Ureter (tissue), 1 donor: ENCODE measurements around the gene TMEM132C. TPM values are rescaled to one million over a fixed set of nuclear protein-coding genes. Genes with fewer than 3 reads are reported as not detected.

Experiments
- DNase-seq: peaks from one replicate; pipeline ENCODE4 v3.0.0-alpha.2; 2020; ENCODE audit warnings: low spot score
- total RNA-seq: library from RNA; stranded (reverse); gene quantifications from one replicate; pipeline ENCODE4 v1.2.4, GENCODE V29; 2023
- donor health status: DM: yes; HTN: yes; CAD: no.

TMEM132C gene
- total RNA-seq, 1 donor from 2014 or later = 12.6 TPM

DNA sequence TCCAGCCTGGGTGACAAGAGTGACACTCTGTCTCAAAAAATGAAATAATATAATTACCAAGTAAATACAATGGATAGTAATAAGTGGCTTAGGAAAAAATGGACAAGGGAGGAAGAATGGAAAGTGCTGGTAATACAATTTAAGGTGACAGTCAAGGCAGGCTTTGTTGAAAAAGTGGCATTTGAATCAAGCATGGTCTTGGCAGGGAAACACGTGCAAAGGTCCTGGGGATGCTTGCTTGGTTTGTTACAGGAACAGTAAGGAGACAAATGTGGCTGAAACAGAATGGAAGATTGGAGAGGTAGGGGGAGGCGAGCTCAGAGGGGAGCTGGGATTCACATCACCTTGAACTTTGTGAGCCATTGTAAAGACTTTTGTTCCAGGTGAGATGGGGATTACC lies 153.2 kb downstream of the TMEM132C start:
- DNase-seq = no peak

DNA sequence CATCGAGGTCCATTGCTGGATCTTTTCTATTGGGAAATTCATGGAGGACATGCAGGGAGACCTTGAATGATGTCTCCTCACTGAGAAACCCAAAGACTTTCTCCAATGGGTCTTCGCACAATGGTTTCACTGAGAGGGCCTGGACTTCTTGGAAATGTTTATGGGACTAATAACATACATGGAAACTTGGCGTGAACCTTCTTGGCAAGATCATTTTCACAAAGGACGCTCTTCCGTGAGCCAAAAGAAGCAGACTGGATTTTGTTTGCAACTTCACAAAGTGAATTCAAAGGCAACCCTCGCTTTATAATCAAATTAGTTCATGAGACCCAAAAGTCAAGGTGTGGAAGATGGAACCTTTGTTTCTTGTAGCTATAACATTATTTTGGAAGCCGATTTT lies 154.4 kb downstream of the TMEM132C start:
- DNase-seq = no peak

DNA sequence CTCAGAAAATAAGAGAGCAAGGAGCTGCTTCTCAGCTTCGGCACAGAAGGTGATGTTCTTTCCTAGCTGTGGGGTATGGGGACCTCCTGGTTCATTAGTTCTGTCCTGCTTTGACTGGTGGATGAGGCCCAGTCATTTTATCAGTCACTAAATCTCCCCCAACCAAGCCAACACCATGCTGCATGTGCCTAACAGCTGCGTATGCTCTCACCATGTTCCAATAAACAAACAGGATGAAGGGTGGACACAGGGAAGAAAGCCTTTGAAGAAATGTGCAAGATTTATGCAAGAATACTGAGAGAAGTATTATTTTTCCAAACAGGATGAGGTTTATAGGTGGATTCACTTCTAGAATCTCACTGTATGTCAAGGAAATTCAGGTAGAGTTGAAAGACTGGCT lies 156.2 kb downstream of the TMEM132C start:
- DNase-seq = no peak

DNA sequence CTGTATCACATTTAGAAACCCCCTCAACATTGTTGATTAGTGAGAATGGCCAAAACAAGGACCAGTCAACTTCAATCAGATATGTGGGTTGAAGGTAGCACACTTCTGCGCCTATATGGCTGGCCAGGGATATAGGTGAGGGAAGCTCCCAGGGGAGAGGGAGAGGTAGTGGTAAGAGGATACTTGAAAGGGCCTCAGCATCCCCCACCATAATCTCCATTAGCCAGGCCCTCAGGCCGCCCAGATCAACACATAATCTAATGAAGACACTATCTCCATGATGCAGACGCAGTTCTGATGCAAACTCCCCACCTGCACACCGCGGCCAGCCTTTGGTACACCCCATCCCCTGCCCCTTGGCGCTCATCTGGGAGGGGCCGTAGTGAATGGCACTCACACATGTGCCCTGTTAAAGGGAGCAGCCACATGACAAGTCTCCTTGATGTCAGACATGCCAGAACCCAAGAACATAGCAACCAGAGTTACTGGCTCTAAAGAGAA lies 158.0 kb downstream of the TMEM132C start:
- no peak for DNase-seq

DNA sequence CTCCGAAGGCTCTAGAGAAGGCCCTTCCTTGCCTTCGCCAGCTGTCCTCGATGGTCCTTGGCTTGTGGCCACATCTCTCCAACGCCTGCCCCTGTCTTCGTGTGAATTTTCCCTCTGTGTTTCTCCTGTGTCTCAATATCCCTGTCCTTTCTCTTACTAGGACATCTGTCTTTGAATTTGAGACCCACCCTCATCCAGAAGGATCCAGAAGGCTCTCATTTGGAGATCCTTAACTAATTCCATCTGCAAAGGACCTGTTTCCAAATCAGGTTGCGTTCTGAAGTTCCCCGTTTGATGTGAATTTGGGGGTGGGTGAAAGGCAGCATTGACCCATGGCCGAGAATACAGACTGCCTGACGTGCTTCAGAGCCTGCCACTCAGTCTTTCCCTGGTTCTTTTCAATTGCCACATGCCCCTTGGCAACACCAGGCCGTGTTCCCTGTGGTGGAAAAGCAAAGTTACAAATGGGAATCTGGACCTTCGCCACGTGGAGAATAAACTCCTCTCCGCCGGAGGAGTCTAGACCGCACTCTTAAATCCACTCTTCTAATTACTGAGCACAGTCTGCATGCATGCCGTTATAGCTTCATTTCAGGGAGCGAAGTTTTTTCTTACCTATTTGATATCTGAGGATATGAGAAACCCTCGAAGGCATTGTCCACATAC lies 158.8 kb downstream of the TMEM132C start:
- DNase-seq = no peak

DNA sequence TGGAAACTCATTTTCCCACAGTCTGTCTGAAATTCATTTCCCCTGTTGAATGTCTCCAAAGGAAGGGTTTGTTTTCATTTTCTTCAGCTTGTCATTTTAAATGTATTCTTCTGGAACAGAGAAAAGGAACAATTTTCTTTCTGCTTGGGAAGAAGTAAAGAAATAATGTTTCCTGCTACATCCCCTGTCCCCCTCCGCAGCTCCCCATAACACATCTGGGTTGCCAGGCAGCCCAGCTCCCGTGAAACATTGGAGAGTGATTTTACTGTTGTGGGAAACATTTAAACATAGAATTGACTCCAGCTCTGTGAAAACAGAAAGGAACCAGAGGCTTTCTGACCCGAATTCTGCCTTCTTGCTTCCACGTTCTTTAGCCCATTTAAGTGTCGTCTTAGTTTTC lies 159.5 kb downstream of the TMEM132C start:
- no peak for DNase-seq

DNA sequence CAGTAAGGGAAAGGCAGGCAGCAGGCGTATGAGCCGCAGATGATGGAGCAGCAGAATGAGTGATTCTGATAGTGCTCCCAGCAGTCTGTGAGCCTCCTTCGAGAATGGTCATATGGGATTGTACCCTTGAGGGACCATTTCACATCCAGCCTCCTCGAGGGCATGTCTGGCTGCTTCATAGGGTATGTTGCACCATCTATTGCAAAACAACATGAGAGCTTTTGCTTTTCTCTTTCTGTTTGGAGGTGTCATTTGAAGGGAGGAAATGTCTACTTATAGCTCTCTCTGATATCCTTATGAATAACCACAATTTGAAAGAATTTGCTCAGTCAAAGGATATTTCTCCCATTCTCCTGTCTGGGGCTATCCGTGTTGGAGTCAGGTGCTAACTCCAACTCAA lies 172.8 kb downstream of the TMEM132C start:
- DNase-seq = no peak

DNA sequence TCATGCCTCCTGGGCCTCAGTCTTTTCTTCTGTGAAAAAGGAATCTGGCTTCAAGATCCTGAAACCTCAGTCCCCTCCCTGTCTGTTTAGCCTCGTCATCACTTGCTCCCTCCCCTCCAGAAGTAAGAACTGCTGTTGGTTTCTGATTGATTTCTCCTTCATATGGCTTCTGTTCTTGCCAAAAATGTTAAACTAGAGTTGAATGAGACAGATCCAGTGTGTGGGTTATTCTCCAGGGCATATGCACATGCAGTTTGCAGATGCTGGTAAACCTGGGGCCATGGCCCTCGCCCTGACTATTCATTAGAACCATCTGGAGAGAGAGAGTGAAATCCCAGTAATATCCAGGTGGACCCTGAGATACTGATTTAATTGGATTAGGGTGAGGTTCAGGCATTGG lies 175.1 kb downstream of the TMEM132C start:
- no peak for DNase-seq

DNA sequence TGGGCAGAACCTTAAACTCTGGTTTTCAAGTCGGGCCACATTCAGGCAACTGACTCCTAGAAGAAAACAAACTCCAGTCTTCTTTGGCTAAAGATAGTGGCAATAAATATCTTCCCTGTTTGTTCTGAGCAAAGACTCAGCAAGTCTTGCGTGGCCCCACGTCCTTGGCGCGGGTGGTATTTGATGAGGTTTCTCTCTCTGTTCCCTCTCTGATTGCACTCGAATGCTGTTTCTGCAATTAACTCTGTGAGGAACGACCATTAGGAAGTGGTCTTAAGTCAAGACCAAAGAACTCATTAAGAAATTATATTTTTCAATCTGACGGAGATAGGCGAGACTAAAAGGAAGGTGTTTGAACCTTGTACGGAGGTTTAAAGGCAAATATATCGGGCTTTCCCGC lies 177.6 kb downstream of the TMEM132C start:
- no peak for DNase-seq

DNA sequence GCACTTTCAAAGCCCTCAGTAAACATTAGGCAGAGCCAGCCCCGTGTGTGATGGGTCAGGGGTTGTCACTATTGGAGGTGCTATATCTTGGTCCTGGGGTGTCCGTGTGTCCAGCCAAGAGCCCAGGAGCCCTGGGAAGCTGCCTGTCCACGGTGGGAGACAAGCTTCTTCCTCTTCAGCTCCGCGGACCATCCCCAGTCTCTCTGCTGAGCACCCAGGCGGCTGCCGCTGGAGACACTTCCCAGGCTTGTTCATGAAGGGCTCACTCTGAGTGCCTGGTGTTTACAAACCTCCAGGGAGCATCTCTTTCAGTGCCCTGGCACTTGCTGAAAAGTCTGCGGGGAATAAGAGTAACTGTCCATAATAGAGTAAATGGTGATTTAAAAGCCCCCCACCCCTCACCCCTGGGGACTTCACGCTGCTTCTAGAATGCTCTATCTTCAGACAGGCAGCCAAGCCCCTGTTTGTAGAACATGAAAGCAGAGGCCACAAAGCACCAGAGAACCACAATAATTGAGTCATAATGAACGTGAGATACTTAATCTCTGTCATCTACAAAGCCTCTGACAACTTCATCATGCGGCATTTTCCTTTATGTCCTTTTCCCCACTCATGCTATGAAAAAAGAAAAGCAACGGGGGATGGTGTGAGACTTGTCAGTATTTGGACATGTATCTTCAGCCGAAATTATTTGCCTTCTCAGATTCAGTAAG lies 178.6 kb downstream of the TMEM132C start:
- DNase-seq = no peak

DNA sequence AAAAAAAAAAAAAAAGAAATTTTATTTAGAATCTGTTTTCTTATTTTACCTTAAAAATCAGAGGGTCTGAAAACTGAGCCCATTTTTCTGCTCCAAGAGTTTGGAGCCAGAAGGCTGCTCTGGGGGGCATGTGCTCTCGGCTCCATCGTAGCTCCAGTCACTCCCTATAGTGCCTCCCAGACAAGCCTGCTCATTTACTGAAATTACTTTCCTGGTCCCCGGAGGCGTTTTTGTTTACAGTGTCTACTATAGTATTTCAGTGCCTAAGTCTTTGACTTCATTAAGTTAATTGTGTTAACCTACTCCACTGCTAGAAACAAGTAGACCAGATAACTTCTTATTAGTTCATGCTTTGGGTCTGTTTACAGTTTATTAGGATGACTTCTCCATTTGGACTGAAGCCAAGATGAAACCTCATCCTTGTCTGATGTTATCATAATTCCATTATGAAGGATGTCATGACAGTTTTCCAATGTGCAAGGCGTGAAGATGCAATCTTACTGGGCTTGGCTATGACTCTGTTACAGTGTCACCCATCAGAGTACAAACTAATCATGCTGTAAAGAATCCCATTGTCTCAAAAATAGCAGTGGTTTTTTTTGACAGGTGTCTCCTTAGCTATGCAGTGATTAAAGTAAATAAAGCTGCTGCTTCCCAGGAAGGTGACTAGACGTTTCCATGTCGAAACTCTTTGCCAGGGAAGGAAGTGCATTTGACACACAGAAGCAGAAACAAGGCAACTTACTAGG lies 182.3 kb downstream of the TMEM132C start:
- no peak for DNase-seq

DNA sequence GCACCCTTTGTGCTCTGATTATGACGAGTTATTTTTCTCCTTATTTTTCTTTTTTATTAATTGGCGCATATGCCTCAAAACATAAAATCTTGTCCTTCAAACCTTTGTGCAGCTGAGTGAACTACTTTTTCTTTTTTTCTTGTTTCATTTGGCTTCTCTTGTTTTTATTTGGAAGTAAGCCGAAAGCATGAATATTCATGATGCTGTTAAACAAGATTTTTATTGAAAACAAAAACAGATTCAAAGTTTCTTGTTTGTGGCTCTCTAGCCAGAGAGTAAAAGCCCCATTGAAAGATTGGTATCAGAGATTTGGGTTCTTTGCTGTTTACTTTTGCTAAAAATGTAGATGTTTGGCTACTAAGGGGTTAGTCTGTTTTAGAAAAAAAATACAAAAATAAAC lies 183.8 kb downstream of the TMEM132C start:
- DNase-seq = no peak

DNA sequence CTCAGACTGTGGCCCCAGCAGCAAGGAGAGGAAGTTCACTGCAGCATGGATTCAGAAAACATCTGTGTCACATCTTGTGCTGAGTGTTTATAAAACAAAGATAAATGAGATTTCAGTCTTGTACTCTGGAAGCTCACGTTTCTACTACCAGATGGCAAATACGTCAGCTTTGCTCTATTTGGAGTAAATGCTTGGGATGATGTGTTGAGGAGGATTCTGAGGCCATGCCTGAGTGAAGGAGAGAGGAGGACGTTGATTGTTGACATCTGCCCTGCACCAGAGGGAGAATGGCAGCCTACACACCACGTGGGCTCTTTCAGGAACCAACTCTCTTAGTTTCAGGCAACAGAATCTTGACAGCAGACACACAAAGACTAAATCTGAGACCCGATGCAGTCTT lies 188.9 kb downstream of the TMEM132C start:
- no peak for DNase-seq

DNA sequence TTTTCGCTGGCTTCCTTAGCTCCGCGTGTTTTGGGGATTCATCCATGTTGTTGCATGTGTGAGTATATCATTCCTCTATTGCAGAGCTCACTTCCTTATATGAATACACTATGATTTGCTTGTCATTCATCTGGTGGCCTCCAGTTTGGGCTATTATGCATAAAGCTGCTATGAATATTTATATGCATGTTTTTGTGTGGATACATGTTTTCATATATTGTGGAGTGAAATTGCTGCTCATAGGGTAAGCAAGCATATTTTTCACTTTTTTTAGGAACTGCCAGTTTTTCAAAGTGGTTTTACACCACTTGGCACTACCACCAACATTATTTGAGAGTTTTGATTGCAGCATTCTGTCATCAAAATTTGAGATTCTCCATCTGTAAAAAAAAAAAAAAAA lies 190.0 kb downstream of the TMEM132C start:
- DNase-seq = no peak

DNA sequence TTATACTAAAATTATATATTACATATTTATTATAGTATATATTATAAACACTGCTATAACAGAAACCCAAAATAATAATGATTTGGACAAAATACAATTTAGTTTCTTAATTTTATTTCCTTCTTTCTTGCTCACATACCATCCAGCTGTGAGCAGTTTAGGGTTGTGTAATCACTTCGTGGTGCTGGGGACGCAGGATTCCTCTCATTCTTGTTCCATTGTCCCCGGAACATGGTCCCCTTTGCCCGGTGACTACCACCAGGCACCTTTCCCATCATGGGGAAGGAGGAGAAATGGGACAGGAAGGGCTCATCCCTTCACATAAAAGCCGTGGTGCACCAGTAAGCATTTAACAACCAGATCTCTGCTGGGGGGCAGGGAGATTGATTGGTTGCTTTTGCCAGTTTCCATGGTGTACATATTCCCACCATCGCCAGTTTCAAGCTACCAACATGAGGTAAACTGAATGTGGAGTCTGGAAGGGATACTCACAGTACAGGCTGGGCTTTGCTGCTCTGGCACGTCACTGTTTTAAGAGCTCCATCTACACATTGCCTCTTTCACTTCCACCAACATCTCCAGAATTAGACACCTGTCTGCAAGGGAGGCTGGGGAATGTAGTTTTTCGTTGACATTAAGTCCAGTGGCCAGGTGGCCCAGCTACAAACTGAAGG lies 191.5 kb downstream of the TMEM132C start:
- DNase-seq = no peak

DNA sequence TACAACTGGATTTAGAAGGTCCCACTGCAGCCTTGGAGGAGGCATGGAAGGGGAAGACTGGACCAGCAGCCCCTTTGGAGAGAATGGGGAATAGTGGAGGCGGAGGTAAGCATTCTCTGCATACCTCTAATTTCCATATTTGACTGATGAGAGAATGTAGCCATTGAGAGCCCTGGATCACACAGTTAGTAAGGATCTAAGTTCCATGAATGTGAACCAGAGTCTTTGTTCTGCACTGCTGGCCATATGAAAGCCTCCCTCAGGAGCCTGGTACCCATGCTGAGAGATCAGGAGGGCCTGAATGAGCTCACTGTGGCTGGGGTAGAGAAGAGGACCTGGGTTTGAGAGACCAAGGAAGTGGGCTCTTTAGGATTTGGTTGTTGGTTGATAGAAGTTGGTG lies 192.1 kb downstream of the TMEM132C start:
- no peak for DNase-seq

DNA sequence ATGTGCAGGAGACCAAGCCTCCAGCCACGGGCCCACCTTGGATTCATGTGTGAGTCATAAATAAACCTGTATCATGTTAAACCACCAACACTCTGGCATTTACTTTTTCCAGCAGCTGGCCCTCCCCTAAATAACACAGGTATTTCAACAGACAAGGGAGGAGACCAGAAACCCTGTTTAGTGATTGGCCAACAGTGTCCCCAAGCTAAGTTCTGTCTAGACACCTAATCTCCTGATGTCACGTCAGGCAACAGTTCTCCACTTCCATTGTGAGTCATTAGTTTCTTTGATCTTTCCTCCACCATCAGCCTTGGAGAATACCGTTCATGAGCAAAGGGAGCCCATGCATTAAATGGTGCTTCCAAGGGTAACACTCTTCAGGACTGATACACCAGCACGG lies 196.9 kb downstream of the TMEM132C start:
- DNase-seq = no peak

DNA sequence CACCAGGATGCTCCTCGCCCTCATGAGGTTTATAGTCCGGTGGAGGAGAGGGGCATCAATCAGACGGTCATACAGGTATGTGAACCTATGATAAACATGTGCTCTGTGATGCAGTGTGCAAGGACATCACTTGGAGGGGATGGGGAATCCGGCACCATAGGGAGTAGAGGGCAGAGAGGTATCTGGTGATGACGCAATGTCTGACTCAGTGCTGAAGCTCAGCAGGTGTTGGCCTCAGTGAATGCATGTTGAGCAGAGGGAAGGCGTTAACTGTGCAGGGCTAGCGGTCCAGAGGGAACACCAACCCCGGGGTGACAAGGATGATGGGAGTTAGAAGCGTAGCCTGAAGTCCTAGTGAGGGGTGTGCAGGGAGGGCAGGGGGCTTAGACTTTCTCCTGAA lies 200.9 kb downstream of the TMEM132C start:
- DNase-seq = no peak

DNA sequence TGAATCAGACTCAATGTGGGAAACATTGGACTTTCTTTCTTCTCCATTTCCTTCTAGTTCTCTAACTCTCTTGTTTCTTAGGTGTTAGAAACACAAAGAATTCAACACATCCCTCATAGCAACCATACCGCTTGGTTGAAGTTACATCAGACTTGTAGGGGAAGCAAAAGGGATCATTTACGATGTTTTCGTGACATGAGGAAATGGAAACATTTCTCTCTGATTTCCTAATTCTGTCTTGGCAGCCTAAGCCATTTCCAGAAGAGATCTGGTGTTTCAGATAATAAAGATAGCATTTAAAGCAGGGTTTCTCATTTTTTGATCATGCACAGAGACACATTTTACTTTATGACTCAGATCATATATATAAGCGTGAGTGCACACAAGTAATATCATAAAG lies 202.0 kb downstream of the TMEM132C start:
- no peak for DNase-seq

DNA sequence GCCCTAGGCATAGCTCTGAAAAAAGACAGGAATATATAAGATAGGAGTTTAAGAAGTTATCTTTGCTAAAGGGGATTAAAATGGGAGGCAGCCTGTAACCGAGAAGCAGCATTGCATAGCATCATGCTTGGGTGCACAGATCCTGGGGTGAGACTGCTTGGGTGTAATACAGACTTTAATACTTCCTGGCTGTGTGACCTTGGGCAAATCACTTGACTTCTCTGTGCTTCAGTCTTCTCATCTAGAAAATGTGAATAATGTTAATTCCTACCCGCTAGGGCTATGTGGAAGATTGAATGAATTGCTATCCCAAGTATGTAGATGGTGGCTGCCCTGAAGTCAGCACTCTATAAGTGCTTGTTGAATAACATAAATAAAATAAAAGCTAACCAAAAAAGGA lies 204.5 kb downstream of the TMEM132C start:
- no peak for DNase-seq

DNA sequence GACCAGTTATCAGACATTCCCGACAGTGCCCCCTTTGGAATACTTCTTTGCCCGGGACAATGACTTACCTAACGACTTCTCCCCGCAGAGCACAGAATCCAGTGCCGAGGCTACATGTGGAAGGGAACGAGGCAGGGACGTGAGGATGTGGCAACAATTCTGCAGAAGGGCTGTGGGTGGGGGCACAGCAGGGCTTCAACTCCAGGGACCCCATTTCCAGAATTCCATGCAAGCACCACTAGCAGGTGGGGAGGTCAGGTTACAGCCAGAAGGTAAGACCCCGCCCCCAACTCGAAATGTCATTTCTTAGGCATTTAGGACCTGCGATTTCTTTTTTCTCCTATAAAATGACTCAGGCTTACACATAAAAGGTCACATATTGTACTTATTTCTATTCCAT lies 207.9 kb downstream of the TMEM132C start:
- DNase-seq = no peak

DNA sequence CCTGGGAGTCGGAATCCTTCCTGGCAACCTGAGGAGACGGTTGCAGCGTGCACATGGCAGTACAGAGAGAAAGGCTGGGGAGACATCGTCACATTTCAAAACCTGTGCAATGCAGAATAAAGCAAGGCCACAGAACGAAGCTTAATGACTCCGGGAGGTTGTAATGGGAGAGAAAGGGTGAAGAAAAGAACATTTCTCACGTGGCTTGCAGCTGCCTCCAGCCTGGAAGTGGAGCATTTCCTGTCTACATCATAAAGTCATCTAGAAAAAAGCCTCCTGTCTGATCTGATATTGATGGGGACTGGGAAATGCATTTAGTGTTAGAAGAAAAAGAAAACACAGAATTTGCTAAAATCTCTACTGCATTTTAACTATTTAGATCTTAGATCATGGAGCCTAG lies 209.3 kb downstream of the TMEM132C start:
- DNase-seq = no peak
